Caco-2 (cell line): ENCODE results near the gene ARL3. TPM values are rescaled to one million over a fixed set of nuclear protein-coding genes. Genes with fewer than 3 reads are reported as not detected.
"Not testable (repeated sequence)": the region's sequence is repeated elsewhere in the genome, so short reads cannot be mapped to it uniquely, and the experiment has no call there.

ENCODE experiments used
- BruUV-seq: library from RNA; stranded (reverse); fragments of 400-500 nt; replicated peaks from 2 replicates; lab custom pipeline; 2021; lab: Mats Ljungman, UMichigan
- CTCF ChIA-PET: fragments of 300-600 bp; sonication (Branson Sonifier 250); formaldehyde crosslinking; loops from one replicate; lab custom pipeline; 2022; ENCODE audit warnings: antibody characterized with exemption; lab: Charles Lee
- POLR2A ChIA-PET: fragments of 300-600 bp; sonication (Branson Sonifier 250); formaldehyde crosslinking; loops from one replicate; lab custom pipeline; 2022; ENCODE audit warnings: antibody characterized with exemption; lab: Charles Lee
- DNase-seq, 2 experiments: peaks; one replicate each; pipeline versions ENCODE4 v3.0.0 to v3.0.0-alpha.2; 2020 to 2022
- H3K27me3 ChIP-seq: replicated peaks from 2 replicates; pipeline ENCODE4 v1.6.0; 2011; ENCODE audit warnings: low read length; ENCODE audit not compliant: control insufficient read depth, insufficient read depth
- H3K36me3 ChIP-seq: 2 replicates; pipeline ENCODE4 v1.5.1; 2011; ENCODE audit warnings: low read length; ENCODE audit not compliant: control insufficient read depth, insufficient read depth
- H3K4me1 ChIP-seq: fragments of 250-450 bp; sonication (Bioruptor Pico); 2 replicates; pipeline ENCODE4 v1.5.1; 2020; ENCODE audit warnings: mild to moderate bottlenecking
- H3K4me3 ChIP-seq: 2 replicates; pipeline ENCODE4 v1.5.1; 2011; ENCODE audit warnings: low read depth, mild to moderate bottlenecking, control low read depth, low read length
- H3K9me3 ChIP-seq: fragments of 250-450 bp; sonication (Bioruptor Pico); 2 replicates; pipeline ENCODE4 v1.5.1; 2020; ENCODE audit warnings: mild to moderate bottlenecking, moderate library complexity
- H3K27ac Mint-ChIP-seq: one replicate; pipeline ENCODE4 v1.8.0; 2022; ENCODE audit warnings: mixed read lengths; ENCODE audit not compliant: unreplicated experiment
- H3K27me3 Mint-ChIP-seq: one replicate; pipeline ENCODE4 v1.8.0; 2022; ENCODE audit warnings: mixed read lengths; ENCODE audit not compliant: insufficient read depth, unreplicated experiment
- H3K36me3 Mint-ChIP-seq: one replicate; pipeline ENCODE4 v1.8.0; 2022; ENCODE audit warnings: mild to moderate bottlenecking, mixed read lengths; ENCODE audit not compliant: insufficient read depth, unreplicated experiment
- H3K4me1 Mint-ChIP-seq: one replicate; pipeline ENCODE4 v1.8.0; 2022; ENCODE audit warnings: low read depth, mixed read lengths; ENCODE audit not compliant: unreplicated experiment
- H3K4me3 Mint-ChIP-seq: one replicate; pipeline ENCODE4 v1.8.0; 2022; ENCODE audit warnings: mild to moderate bottlenecking, moderate library complexity, mixed read lengths; ENCODE audit not compliant: unreplicated experiment
- H3K9me3 Mint-ChIP-seq: one replicate; pipeline ENCODE4 v1.8.0; 2022; ENCODE audit warnings: mixed read lengths; ENCODE audit not compliant: unreplicated experiment
- intact Hi-C: fragments of 100-400 bp; cut with micrococcal nuclease; formaldehyde crosslinking; loops from one replicate; pipeline ENCODE4 v1.10.0; 2022; ENCODE audit not compliant: unreplicated experiment
- total RNA-seq: library from RNA; stranded (reverse); gene quantifications from 2 replicates; pipeline ENCODE4 v1.2.3, GENCODE V29; 2022
- TF ChIP-seq, protein P1 (sequence below), 2 experiments: fragments of 200-600 bp in 1 of 2; IDR thresholded peaks; 1 replicate in 1 of 2; 2 replicates in 1 of 2; pipeline versions ENCODE4 v1.5.1 to v1.8.0; 2011 to 2022; ENCODE audit warnings: antibody characterized with exemption in 1 of 2, control low read depth in 1 of 2, inconsistent platforms in 1 of 2, low read depth in 1 of 2, low read length in 1 of 2, mild to moderate bottlenecking in 1 of 2, moderate library complexity in 1 of 2; ENCODE audit not compliant: insufficient read depth in 1 of 2, severe bottlenecking in 1 of 2, unreplicated experiment in 1 of 2

ARL3 gene
- total RNA-seq, 1 experiment from 2014 or later, result 7.8 TPM

DNA sequence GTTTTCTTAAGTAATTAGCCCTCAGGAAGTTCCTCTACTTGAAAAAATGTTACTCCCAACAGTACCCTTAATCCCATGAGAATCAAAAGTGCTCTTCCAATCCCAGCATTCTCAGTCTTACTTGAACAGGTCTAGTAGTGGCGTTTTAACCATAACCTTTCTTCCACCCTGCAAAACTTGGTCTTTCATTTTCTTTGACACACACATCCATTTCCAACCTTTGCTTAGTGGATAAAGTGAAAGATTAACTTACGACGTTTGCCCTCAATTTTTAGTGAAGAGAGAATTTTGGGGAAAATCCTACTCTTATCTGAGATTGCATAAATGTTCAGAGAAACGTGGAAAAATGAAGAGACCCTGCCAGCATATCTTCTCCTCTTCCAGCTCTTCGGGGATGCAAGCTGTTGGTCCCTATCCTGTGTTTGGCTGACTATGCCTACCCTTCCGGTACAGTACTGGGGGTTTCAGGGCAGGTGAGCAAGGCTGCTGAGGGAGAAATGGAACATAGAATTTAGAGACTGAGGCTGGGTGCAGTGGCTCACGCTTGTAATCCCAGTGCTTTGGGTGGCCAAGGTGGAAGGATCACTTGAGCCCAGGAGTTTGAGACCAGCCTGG is 48.3 kb upstream of the ARL3 start:
- TF ChIP-seq, protein P1, sequence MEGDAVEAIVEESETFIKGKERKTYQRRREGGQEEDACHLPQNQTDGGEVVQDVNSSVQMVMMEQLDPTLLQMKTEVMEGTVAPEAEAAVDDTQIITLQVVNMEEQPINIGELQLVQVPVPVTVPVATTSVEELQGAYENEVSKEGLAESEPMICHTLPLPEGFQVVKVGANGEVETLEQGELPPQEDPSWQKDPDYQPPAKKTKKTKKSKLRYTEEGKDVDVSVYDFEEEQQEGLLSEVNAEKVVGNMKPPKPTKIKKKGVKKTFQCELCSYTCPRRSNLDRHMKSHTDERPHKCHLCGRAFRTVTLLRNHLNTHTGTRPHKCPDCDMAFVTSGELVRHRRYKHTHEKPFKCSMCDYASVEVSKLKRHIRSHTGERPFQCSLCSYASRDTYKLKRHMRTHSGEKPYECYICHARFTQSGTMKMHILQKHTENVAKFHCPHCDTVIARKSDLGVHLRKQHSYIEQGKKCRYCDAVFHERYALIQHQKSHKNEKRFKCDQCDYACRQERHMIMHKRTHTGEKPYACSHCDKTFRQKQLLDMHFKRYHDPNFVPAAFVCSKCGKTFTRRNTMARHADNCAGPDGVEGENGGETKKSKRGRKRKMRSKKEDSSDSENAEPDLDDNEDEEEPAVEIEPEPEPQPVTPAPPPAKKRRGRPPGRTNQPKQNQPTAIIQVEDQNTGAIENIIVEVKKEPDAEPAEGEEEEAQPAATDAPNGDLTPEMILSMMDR (IDR thresholded peaks at IDR 0.05; ENCODE audit: insufficient read depth in 1 of 2, low read depth in 1 of 2, low read length in 1 of 2, severe bottlenecking in 1 of 2, unreplicated experiment in 1 of 2), result no peak
- Mint-ChIP-seq H3K36me3 (peaks cover 10% of the 10 kb centered on the region), H3K4me3 (no peak overlapping the region), H3K9me3 (no peaks in the 10 kb centered on the region), H3K27ac (peak overlapping the region; percentile 81), H3K27me3 (no peaks in the 10 kb centered on the region), H3K4me1 (peaks cover 26% of the 10 kb centered on the region)
- ChIA-PET POLR2A (no interaction called here), CTCF (interaction anchor here (1.1 kb wide), 1 partner anchor 15 kb away, joined by 4 read pairs; no protein-coding TSS in a partner anchor)
- no peaks in the 10 kb centered on the region for H3K27me3 ChIP-seq
- no TSS peak for BruUV-seq
- no peak overlapping the region for H3K4me3 ChIP-seq
- DNase-seq, result no peak
- intact Hi-C loops, result loop anchor here (2.0 kb wide), 1 partner anchor 14 kb away; no protein-coding TSS in a partner anchor
- H3K4me1 ChIP-seq, result peaks cover 48% of the 10 kb centered on the region
- no peaks in the 10 kb centered on the region for H3K36me3 ChIP-seq
- no peaks in the 10 kb centered on the region; the same call in 1 of the 2 replicates for H3K9me3 ChIP-seq

DNA sequence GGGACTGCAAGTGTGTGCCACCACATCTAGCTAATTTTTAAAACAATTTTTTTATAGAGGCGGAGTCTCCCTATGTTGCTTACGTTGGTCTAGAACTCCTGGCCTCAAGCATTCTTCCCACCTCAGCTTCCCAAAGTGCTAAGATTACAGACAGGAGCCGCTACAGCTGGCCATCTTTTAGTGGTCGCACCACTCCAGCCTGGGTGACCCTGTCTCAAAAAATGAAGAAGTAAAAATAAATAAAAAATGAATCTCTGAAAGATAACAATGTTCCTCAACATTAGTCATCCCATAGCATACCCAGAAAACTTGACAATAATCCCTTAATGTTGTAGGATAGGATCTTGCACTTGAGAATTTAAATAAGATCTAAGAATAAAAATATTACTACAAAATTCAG is 47.8 kb upstream of the ARL3 start:
- H3K36me3 ChIP-seq, result no peaks in the 10 kb centered on the region
- no peaks in the 10 kb centered on the region for H3K27me3 Mint-ChIP-seq
- TF ChIP-seq, protein P1 (IDR thresholded peaks at IDR 0.05; ENCODE audit: insufficient read depth in 1 of 2, low read depth in 1 of 2, low read length in 1 of 2, severe bottlenecking in 1 of 2, unreplicated experiment in 1 of 2), result no peak
- peaks cover 48% of the 10 kb centered on the region for H3K4me1 ChIP-seq
- H3K9me3 Mint-ChIP-seq, result no peaks in the 10 kb centered on the region
- intact Hi-C loops, result loop anchor here (2.0 kb wide), 1 partner anchor 15 kb away; no protein-coding TSS in a partner anchor
- BruUV-seq, result no TSS peak
- H3K27me3 ChIP-seq, result no peaks in the 10 kb centered on the region
- H3K36me3 Mint-ChIP-seq, result peaks cover 10% of the 10 kb centered on the region
- H3K9me3 ChIP-seq, result no peaks in the 10 kb centered on the region; the same call in 1 of the 2 replicates
- H3K4me3 Mint-ChIP-seq, result no peak overlapping the region
- POLR2A ChIA-PET, result no interaction called here
- no peak for DNase-seq
- H3K4me3 ChIP-seq, result no peak overlapping the region
- H3K4me1 Mint-ChIP-seq, result peaks cover 26% of the 10 kb centered on the region
- CTCF ChIA-PET, result no interaction called here
- H3K27ac Mint-ChIP-seq, result peak overlapping the region; percentile 81

DNA sequence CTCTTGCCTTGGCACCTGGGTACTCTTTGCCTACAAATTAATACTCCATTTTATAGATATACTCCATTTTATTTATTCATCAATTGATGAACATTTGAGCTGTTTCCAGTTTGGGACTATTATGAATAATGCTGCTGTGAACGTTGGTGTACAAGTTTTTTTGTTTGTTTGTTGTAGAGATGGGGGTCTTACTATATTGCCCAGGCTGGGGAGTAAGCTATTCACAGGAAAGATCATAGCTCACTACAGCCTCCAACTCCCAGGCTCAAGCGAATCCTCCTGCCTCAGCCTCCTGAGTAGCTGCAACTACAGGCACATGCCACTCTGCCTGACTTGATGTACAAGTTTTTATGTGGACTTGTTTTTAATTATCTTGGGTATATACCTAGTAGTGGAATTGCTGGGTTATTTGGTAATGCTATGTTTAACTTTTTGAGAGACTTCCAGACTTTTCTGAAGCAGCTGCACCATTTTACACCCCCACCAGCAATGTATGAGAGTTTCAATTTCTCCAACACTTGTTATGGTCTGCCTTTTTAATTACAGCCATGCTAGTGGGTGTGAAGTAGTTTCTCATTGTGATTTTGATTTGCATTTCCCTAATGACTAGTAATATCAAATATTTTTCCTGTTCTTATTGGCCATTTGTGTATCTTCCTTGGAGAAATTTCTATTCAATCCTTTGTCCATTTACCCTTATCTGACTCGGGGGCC is 45.5 kb upstream of the ARL3 start:
- intact Hi-C loops, result no loop called here
- no peaks in the 10 kb centered on the region; the same call in 1 of the 2 replicates for H3K9me3 ChIP-seq
- no peak overlapping the region for H3K4me3 Mint-ChIP-seq
- DNase-seq, result no peak
- no peak overlapping the region for H3K4me3 ChIP-seq
- peaks cover 16% of the 10 kb centered on the region for H3K36me3 Mint-ChIP-seq
- H3K27me3 Mint-ChIP-seq, result no peaks in the 10 kb centered on the region
- CTCF ChIA-PET, result interaction anchor here (0.6 kb wide), 1 partner anchor 46 kb away, joined by 3 read pairs; the partner anchor contains the start of gene ARL3
- no peaks in the 10 kb centered on the region for H3K9me3 Mint-ChIP-seq
- peaks cover 14% of the 10 kb centered on the region for H3K4me1 Mint-ChIP-seq
- POLR2A ChIA-PET, result no interaction called here
- TF ChIP-seq, protein P1 (IDR thresholded peaks at IDR 0.05; ENCODE audit: insufficient read depth in 1 of 2, low read depth in 1 of 2, low read length in 1 of 2, severe bottlenecking in 1 of 2, unreplicated experiment in 1 of 2), result no peak
- BruUV-seq, result no TSS peak
- no peaks in the 10 kb centered on the region for H3K36me3 ChIP-seq
- peaks cover 34% of the 10 kb centered on the region for H3K4me1 ChIP-seq
- no peak overlapping the region for H3K27ac Mint-ChIP-seq
- H3K27me3 ChIP-seq, result no peaks in the 10 kb centered on the region

DNA sequence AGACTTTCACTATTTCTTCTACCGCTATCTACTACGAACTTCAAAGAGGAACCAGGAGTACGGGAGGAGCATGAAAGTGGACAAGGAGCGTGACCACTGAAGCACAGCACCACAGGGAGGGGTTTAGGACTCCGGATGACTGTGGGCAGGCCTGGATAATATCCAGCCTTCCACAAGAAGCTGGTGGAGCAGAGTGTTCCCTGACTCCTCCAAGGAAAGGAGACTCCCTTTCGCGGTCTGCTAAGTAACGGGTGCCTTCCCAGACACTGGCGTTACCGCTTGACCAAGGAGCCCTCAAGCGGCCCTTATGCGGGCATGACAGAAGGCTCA is 44.7 kb upstream of the ARL3 start:
- H3K36me3 ChIP-seq, H3K27me3 Mint-ChIP-seq, H3K4me1 Mint-ChIP-seq, BruUV-seq, H3K27me3 ChIP-seq, H3K4me3 Mint-ChIP-seq, intact Hi-C loops, H3K4me3 ChIP-seq, H3K36me3 Mint-ChIP-seq, POLR2A ChIA-PET, H3K9me3 ChIP-seq, H3K9me3 Mint-ChIP-seq: not testable (repeated sequence)
- peaks cover 27% of the 10 kb centered on the region for H3K4me1 ChIP-seq
- CTCF ChIA-PET, result interaction anchor here (0.6 kb wide), 1 partner anchor 45 kb away, joined by 3 read pairs; the partner anchor contains the start of gene ARL3
- peak overlapping the region; percentile 46 for H3K27ac Mint-ChIP-seq
- DNase-seq, result peak in 1 of 2 experiments; percentile 20
